Measurements from ENCODE around the gene CELF2.

CELF2 gene

GRCh38 chr10:11195623-11196022 is 178.0 kb downstream of the CELF2 start:
- H3K9ac ChIP-seq (ENCODE audit: low read depth, low read length): no peak overlapping the region
- no peak overlapping the region for H3K27ac ChIP-seq (ENCODE audit: low read length)
- no peaks in the 10 kb centered on the region for H3K27me3 ChIP-seq (ENCODE audit: insufficient read depth, low read length, poor library complexity)
- no peaks in the 10 kb centered on the region for H3K9me3 ChIP-seq (ENCODE audit: insufficient read depth, low read length, severe bottlenecking)
- no peak overlapping the region for H2AFZ ChIP-seq (ENCODE audit: low read depth, low read length)
- peaks cover 93% of the 10 kb centered on the region for H3K79me2 ChIP-seq (ENCODE audit: insufficient read depth, low read length)
- DNase-seq (no peak), ATAC-seq (ENCODE audit: insufficient read depth, low read depth) (no peak)
- H3K4me1 ChIP-seq (ENCODE audit: insufficient read depth, low read length): no peaks in the 10 kb centered on the region
- H3K4me2 ChIP-seq (ENCODE audit: insufficient read depth, low read length): no peak overlapping the region
- peaks cover 76% of the 10 kb centered on the region for H3K36me3 ChIP-seq (ENCODE audit: insufficient read depth, low read length)
- no peak overlapping the region for H3K4me3 ChIP-seq (ENCODE audit: low read depth in 1 of 2, low read length in 2 of 2)
- TF ChIP-seq CTCF (IDR thresholded peaks at IDR 0.05; ENCODE audit: borderline replicate concordance, extremely low read depth, low read length, poor library complexity, severe bottlenecking) (no peak), EZH2 (IDR thresholded peaks at IDR 0.05; ENCODE audit: borderline replicate concordance, low read depth, low read length, severe bottlenecking) (no peak)
- peaks cover 56% of the 10 kb centered on the region for H4K20me1 ChIP-seq (ENCODE audit: insufficient read depth, low read length)

GRCh38 chr10:11197266-11197712 is 179.6 kb downstream of the CELF2 start:
- Histone ChIP-seq H3K27ac (ENCODE audit: low read length) (no peak overlapping the region), H3K36me3 (ENCODE audit: insufficient read depth, low read length) (peaks cover 78% of the 10 kb centered on the region), H3K79me2 (ENCODE audit: insufficient read depth, low read length) (peaks cover 93% of the 10 kb centered on the region), H2AFZ (ENCODE audit: low read depth, low read length) (no peak overlapping the region), H3K9me3 (ENCODE audit: insufficient read depth, low read length, severe bottlenecking) (no peaks in the 10 kb centered on the region), H3K9ac (ENCODE audit: low read depth, low read length) (no peak overlapping the region), H3K4me3 (ENCODE audit: low read depth in 1 of 2, low read length in 2 of 2) (no peak overlapping the region), H3K4me2 (ENCODE audit: insufficient read depth, low read length) (no peak overlapping the region), H4K20me1 (ENCODE audit: insufficient read depth, low read length) (peaks cover 47% of the 10 kb centered on the region), H3K4me1 (ENCODE audit: insufficient read depth, low read length) (no peaks in the 10 kb centered on the region), H3K27me3 (ENCODE audit: insufficient read depth, low read length, poor library complexity) (no peaks in the 10 kb centered on the region)
- ATAC-seq (ENCODE audit: insufficient read depth, low read depth) (no peak), DNase-seq (no peak)
- no peak for TF ChIP-seq CTCF (IDR thresholded peaks at IDR 0.05; ENCODE audit: borderline replicate concordance, extremely low read depth, low read length, poor library complexity, severe bottlenecking)
- no peak for TF ChIP-seq EZH2 (IDR thresholded peaks at IDR 0.05; ENCODE audit: borderline replicate concordance, low read depth, low read length, severe bottlenecking)

- Histone ChIP-seq H3K9me3 (ENCODE audit: insufficient read depth, low read length, severe bottlenecking) (no peaks in the 10 kb centered on the region), H3K4me3 (ENCODE audit: low read depth in 1 of 2, low read length in 2 of 2) (no peak overlapping the region), H3K79me2 (ENCODE audit: insufficient read depth, low read length) (peaks cover 93% of the 10 kb centered on the region), H3K4me1 (ENCODE audit: insufficient read depth, low read length) (no peaks in the 10 kb centered on the region), H2AFZ (ENCODE audit: low read depth, low read length) (no peak overlapping the region), H3K36me3 (ENCODE audit: insufficient read depth, low read length) (peaks cover 72% of the 10 kb centered on the region), H4K20me1 (ENCODE audit: insufficient read depth, low read length) (peaks cover 41% of the 10 kb centered on the region), H3K9ac (ENCODE audit: low read depth, low read length) (no peak overlapping the region), H3K4me2 (ENCODE audit: insufficient read depth, low read length) (no peak overlapping the region), H3K27ac (ENCODE audit: low read length) (no peak overlapping the region), H3K27me3 (ENCODE audit: insufficient read depth, low read length, poor library complexity) (no peaks in the 10 kb centered on the region)
- no peak for DNase-seq
- no peak for ATAC-seq (ENCODE audit: insufficient read depth, low read depth)
- TF ChIP-seq CTCF (IDR thresholded peaks at IDR 0.05; ENCODE audit: borderline replicate concordance, extremely low read depth, low read length, poor library complexity, severe bottlenecking) (no peak), EZH2 (IDR thresholded peaks at IDR 0.05; ENCODE audit: borderline replicate concordance, low read depth, low read length, severe bottlenecking) (no peak)
Observed at GRCh38 chr10:11197878-11198277, 180.2 kb downstream of the CELF2 start.

- H4K20me1 ChIP-seq (ENCODE audit: insufficient read depth, low read length): peaks cover 48% of the 10 kb centered on the region
- H3K4me2 ChIP-seq (ENCODE audit: insufficient read depth, low read length): no peak overlapping the region
Observed at GRCh38 chr10:11201911-11202310, 184.2 kb downstream of the CELF2 start.

More at GRCh38 chr10:11201911-11202310, 184.2 kb downstream of the CELF2 start:
- no peak for TF ChIP-seq EZH2 (IDR thresholded peaks at IDR 0.05; ENCODE audit: borderline replicate concordance, low read depth, low read length, severe bottlenecking)
- no peak for TF ChIP-seq CTCF (IDR thresholded peaks at IDR 0.05; ENCODE audit: borderline replicate concordance, extremely low read depth, low read length, poor library complexity, severe bottlenecking)
- no peak overlapping the region for H2AFZ ChIP-seq (ENCODE audit: low read depth, low read length)
- no peaks in the 10 kb centered on the region for H3K27me3 ChIP-seq (ENCODE audit: insufficient read depth, low read length, poor library complexity)
- peaks cover 99% of the 10 kb centered on the region for H3K79me2 ChIP-seq (ENCODE audit: insufficient read depth, low read length)
- no peak overlapping the region for H3K27ac ChIP-seq (ENCODE audit: low read length)
- DNase-seq (no peak), ATAC-seq (ENCODE audit: insufficient read depth, low read depth) (no peak)
- H3K9me3 ChIP-seq (ENCODE audit: insufficient read depth, low read length, severe bottlenecking): no peaks in the 10 kb centered on the region
- no peak overlapping the region for H3K9ac ChIP-seq (ENCODE audit: low read depth, low read length)
- peaks cover 71% of the 10 kb centered on the region for H3K36me3 ChIP-seq (ENCODE audit: insufficient read depth, low read length)
- H3K4me1 ChIP-seq (ENCODE audit: insufficient read depth, low read length): no peaks in the 10 kb centered on the region
- no peak overlapping the region for H3K4me3 ChIP-seq (ENCODE audit: low read depth in 1 of 2, low read length in 2 of 2)

All from DND-41 (cell line).